HCT116 (cell line): Measurements from ENCODE around the gene SLC25A42. TPM values are rescaled to one million over a fixed set of nuclear protein-coding genes. Genes with fewer than 3 reads are reported as not detected.

Experiments
- ATAC-seq: fragments of 200-7000 bp; cut with Tn5 transposase; 2 replicates; pipeline ENCODE4 v1.9.1; 2020; ENCODE audit warnings: mild to moderate bottlenecking, moderate library complexity
- BruUV-seq: library from RNA; stranded (reverse); fragments of 400-500 nt; replicated peaks from 2 replicates; lab custom pipeline; 2021; lab: Mats Ljungman, UMichigan
- CTCF ChIA-PET: fragments of 300-600 bp; sonication (Branson Sonifier 250); formaldehyde crosslinking; loops from one replicate; lab custom pipeline; 2021; ENCODE audit warnings: antibody characterized with exemption; lab: Charles Lee
- POLR2A ChIA-PET: fragments of 300-600, 350-600 bp; sonication (Branson Sonifier 250); formaldehyde crosslinking; loops from one replicate; lab custom pipeline; 2021; ENCODE audit warnings: antibody characterized with exemption; lab: Charles Lee
- RAD21 ChIA-PET, 2 experiments: fragments of 300-600 bp; sonication (Branson Sonifier 250); formaldehyde crosslinking; loops; one replicate each; lab custom pipeline; 2023; ENCODE audit warnings: low total read pairs in 2 of 2; ENCODE audit not compliant: uncharacterized antibody in 2 of 2, unreplicated experiment in 2 of 2, low non-redundant PET in 1 of 2; lab: Charles Lee
- DNase-seq: peaks from one replicate; pipeline ENCODE4 v3.0.0-alpha.2; 2010; ENCODE audit warnings: low read depth, low spot score
- H2AFZ ChIP-seq: fragments of 200-600 bp; shearing (Covaris generic), sonication (generic); 2 replicates; pipeline ENCODE4 v1.6.1; 2017; ENCODE audit warnings: low read depth, mixed run types, mixed read lengths, antibody characterized with exemption, low read length; ENCODE audit not compliant: poor library complexity, severe bottlenecking
- H3K27ac ChIP-seq: 2 replicates; pipeline ENCODE4 v1.5.1; 2012; ENCODE audit warnings: low read depth, low read length
- H3K27me3 ChIP-seq: fragments of 200-600 bp; sonication (generic); 2 replicates; pipeline ENCODE4 v1.6.1; 2016; ENCODE audit warnings: mixed run types, low read length, mixed read lengths; ENCODE audit not compliant: insufficient read depth
- H3K36me3 ChIP-seq, 2 experiments: fragments of 200-500 bp in 1 of 2; fragments of 200-600 bp in 1 of 2; sonication (Bioruptor generic) in 1 of 2; sonication (generic) in 1 of 2; 2 replicates each; pipeline versions ENCODE4 v1.5.1 to v1.6.1; 2014 to 2016; ENCODE audit warnings: low read length in 2 of 2, inconsistent platforms in 1 of 2, mixed read lengths in 1 of 2, mixed run types in 1 of 2; ENCODE audit not compliant: insufficient read depth in 2 of 2, control insufficient read depth in 1 of 2
- H3K4me1 ChIP-seq, 2 experiments: fragments of 200-600 bp in 1 of 2; sonication (generic) in 1 of 2; 2 replicates each; pipeline versions ENCODE4 v1.5.1 to v1.6.1; 2012 to 2017; ENCODE audit warnings: low read length in 2 of 2, inconsistent platforms in 1 of 2, mild to moderate bottlenecking in 1 of 2, mixed read lengths in 1 of 2, mixed run types in 1 of 2, moderate library complexity in 1 of 2; ENCODE audit not compliant: insufficient read depth in 2 of 2, control insufficient read depth in 1 of 2
- H3K4me2 ChIP-seq: fragments of 200-600 bp; sonication (generic); 2 replicates; pipeline ENCODE4 v1.6.1; 2017; ENCODE audit warnings: mixed run types, low read length, mixed read lengths
- H3K4me3 ChIP-seq, 2 experiments: fragments of 200-600 bp in 1 of 2; sonication (generic) in 1 of 2; replicated peaks in 1 of 2; 2 replicates each; pipeline ENCODE4 v1.5.1; 2011 to 2016; ENCODE audit warnings: low read length in 2 of 2, control low read depth in 1 of 2, low read depth in 1 of 2, mild to moderate bottlenecking in 1 of 2, mixed read lengths in 1 of 2, mixed run types in 1 of 2
- H3K79me2 ChIP-seq: fragments of 200-600 bp; sonication (generic); 2 replicates; pipeline ENCODE4 v1.6.1; 2017; ENCODE audit warnings: mild to moderate bottlenecking, mixed run types, low read length, moderate library complexity, mixed read lengths; ENCODE audit not compliant: insufficient read depth
- H3K9ac ChIP-seq: fragments of 200-600 bp; sonication (generic); 2 replicates; pipeline ENCODE4 v1.6.1; 2016; ENCODE audit warnings: low read length, mixed read lengths
- H3K9me2 ChIP-seq: fragments of 200-600 bp; sonication (generic), shearing (Covaris generic); 2 replicates; pipeline ENCODE4 v1.6.1; 2017; ENCODE audit warnings: mixed run types, mild to moderate bottlenecking, moderate library complexity; ENCODE audit not compliant: insufficient read depth
- H3K9me3 ChIP-seq, 2 experiments: fragments of 200-500 bp in 1 of 2; fragments of 200-600 bp in 1 of 2; sonication (Bioruptor generic) in 1 of 2; sonication (generic) in 1 of 2; 2 replicates each; pipeline ENCODE4 v1.6.1; 2014 to 2017; ENCODE audit warnings: low read length in 2 of 2, mixed read lengths in 2 of 2, inconsistent platforms in 1 of 2, low read depth in 1 of 2, mild to moderate bottlenecking in 1 of 2, mixed run types in 1 of 2, moderate library complexity in 1 of 2; ENCODE audit not compliant: control insufficient read depth in 1 of 2, insufficient read depth in 1 of 2
- H4K20me1 ChIP-seq: fragments of 200-600 bp; sonication (generic), shearing (Covaris generic); 2 replicates; pipeline ENCODE4 v1.6.1; 2017; ENCODE audit warnings: mixed run types, mild to moderate bottlenecking, moderate library complexity; ENCODE audit not compliant: insufficient read depth
- ATF3 ChIP-seq: IDR thresholded peaks from 2 replicates; pipeline ENCODE4 v1.6.1; 2012
- CTCF ChIP-seq, 3 experiments: fragments of 200-600 bp in 1 of 3; sonication (generic) in 1 of 3; IDR thresholded peaks in 2 of 3; conservative IDR thresholded peaks in 1 of 3; 2 replicates each; pipeline ENCODE4 v1.5.1; 2012 to 2017; ENCODE audit warnings: low read depth in 2 of 3, low read length in 2 of 3, antibody characterized with exemption in 1 of 3, borderline replicate concordance in 1 of 3, control low read depth in 1 of 3, mild to moderate bottlenecking in 1 of 3, mixed read lengths in 1 of 3, mixed run types in 1 of 3, moderate library complexity in 1 of 3; ENCODE audit not compliant: insufficient read depth in 1 of 3
- FOSL1 ChIP-seq: IDR thresholded peaks from 2 replicates; pipeline ENCODE4 v1.6.1; 2012; ENCODE audit warnings: low read depth
- POLR2AphosphoS5 ChIP-seq: IDR thresholded peaks from 2 replicates; pipeline ENCODE4 v1.6.1; 2011; ENCODE audit warnings: mild to moderate bottlenecking, low read depth, low read length, moderate library complexity
- SIN3A ChIP-seq: IDR thresholded peaks from 2 replicates; pipeline ENCODE4 v1.6.1; 2012; ENCODE audit warnings: low read depth
- SP1 ChIP-seq: IDR thresholded peaks from 2 replicates; pipeline ENCODE4 v1.6.1; 2012; ENCODE audit warnings: low read depth
- ZNF274 ChIP-seq: fragments of 200-500 bp; sonication (Bioruptor generic); IDR thresholded peaks from 2 replicates; pipeline ENCODE4 v1.6.1; 2014; ENCODE audit warnings: mild to moderate bottlenecking, low read depth, low read length, inconsistent platforms
- intact Hi-C: fragments of 100-400 bp; cut with micrococcal nuclease; formaldehyde crosslinking; loops from 2 replicates; pipeline ENCODE4 v1.10.0; 2022
- total RNA-seq: library from RNA; stranded (reverse); gene quantifications from one replicate; pipeline ENCODE4 v1.2.1, GENCODE V29; 2021; ENCODE audit not compliant: unreplicated experiment

SLC25A42 gene
- total RNA-seq, 1 experiment from 2014 or later, result 10.2 TPM

DNA sequence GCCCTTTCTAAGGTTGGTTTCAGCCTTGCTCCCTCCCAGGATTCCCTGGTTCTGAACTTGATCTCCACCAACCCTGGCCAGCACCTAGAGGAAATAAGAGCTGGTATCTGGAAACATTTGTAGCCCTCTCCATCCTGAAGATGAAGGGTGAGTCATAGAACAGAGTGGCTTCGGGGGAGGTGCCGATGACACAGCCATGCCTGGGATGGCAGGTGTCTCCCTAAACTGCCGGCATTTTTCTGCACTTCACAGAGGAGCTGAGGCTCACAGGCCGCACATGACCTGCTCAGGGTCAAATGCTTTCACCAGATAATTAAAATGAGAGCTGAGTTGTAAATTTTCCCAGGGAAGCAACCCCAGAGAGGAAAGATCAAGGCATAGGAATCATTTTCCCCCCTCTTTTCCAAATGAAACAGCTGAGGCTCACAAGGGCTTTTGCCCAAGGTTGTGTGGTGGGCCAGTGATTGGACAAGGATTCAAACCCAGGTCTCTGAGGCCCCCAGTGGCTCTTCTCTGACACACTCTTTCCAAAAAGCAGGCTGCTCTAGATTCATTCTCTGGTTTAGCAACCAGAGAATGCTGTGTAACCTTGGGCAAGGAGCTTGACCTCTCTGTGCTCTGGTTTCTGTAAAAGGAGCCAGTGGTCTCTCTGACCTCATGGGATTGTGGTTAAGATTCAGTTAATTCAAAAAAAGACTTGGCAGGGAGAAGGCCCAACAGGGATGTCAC lies 1.2 kb upstream of the SLC25A42 start:
- CTCF ChIA-PET, result interaction anchor here (1.1 to 1.9 kb wide), 4 partner anchors 11 to 83 kb away, joined by 3 to 4 read pairs (median 3); no protein-coding TSS in a partner anchor
- Histone ChIP-seq H3K4me2 (peak overlapping the region; percentile 85), H3K4me3 (peak overlapping the region; percentile 43 to 64), H3K4me1 (peaks cover 20 to 32% of the 10 kb centered on the region in 2 experiments), H3K9ac (peak overlapping the region; percentile 57), H4K20me1 (no peaks in the 10 kb centered on the region), H3K27me3 (no peaks in the 10 kb centered on the region), H2AFZ (no peak overlapping the region), H3K27ac (peak overlapping the region; percentile 47), H3K9me3 (no peaks in the 10 kb centered on the region), H3K9me2 (no peaks in the 10 kb centered on the region), H3K36me3 (peaks cover 0 to 15% of the 10 kb centered on the region in 2 experiments; a peak in 1 of 4 replicates), H3K79me2 (no peaks in the 10 kb centered on the region)
- DNase-seq (no peak), ATAC-seq (no peak)
- RAD21 ChIA-PET, result interaction anchor here in 1 of 2 experiments (0.7 kb wide), 1 partner anchor 37 kb away, joined by 3 read pairs; no protein-coding TSS in a partner anchor
- TSS peak; percentile 62 for BruUV-seq
- no peak for TF ChIP-seq POLR2AphosphoS5
- no peak for TF ChIP-seq SP1
- TF ChIP-seq SIN3A, result no peak
- POLR2A ChIA-PET, result interaction anchor here (1.4 kb wide), 1 partner anchor 53 kb away, joined by 3 read pairs; no protein-coding TSS in a partner anchor
- intact Hi-C loops, result loop anchor here (2.0 kb wide), 1 partner anchor 36 kb away; no protein-coding TSS in a partner anchor

GRCh38 chr19:19064098-19064722 lies 416 bp downstream of the SLC25A42 start:
- H3K4me1 ChIP-seq, result peaks cover 20 to 32% of the 10 kb centered on the region in 2 experiments
- no peak; the same call in 1 of the 2 replicates for ATAC-seq
- H3K27me3 ChIP-seq, result no peaks in the 10 kb centered on the region
- peak overlapping the region; percentile 47; the same call in 1 of the 2 replicates for H3K27ac ChIP-seq
- no peaks in the 10 kb centered on the region for H3K9me3 ChIP-seq
- CTCF ChIA-PET, result interaction anchor here (1.3 kb wide), 1 partner anchor 82 kb away, joined by 3 read pairs; no protein-coding TSS in a partner anchor
- no peaks in the 10 kb centered on the region for H3K79me2 ChIP-seq
- peak overlapping the region; percentile 57 for H3K9ac ChIP-seq
- no peaks in the 10 kb centered on the region for H4K20me1 ChIP-seq
- H3K4me3 ChIP-seq, result peak overlapping the region; percentile 64 to 66
- no peak for DNase-seq
- BruUV-seq, result no TSS peak
- intact Hi-C loops, result no loop called here
- POLR2A ChIA-PET, result interaction anchor here (0.6 to 1.4 kb wide), 2 partner anchors 52 to 338 kb away, joined by 3 to 4 read pairs; no protein-coding TSS in a partner anchor
- peak overlapping the region; percentile 85 for H3K4me2 ChIP-seq
- no peaks in the 10 kb centered on the region for H3K9me2 ChIP-seq
- RAD21 ChIA-PET, result no interaction called here
- TF ChIP-seq ZNF274 (no peak), CTCF (IDR thresholded peaks at IDR 0.05 in 2 of 3, conservative IDR thresholded peaks at IDR 0.05 in 1 of 3; ENCODE audit: borderline replicate concordance in 1 of 3, insufficient read depth in 1 of 3, low read depth in 2 of 3, low read length in 2 of 3) (0 out of 6 replicates have a peak, but pooled peaks of 1 of the 3 experiments have one; percentile 19), FOSL1 (no peak), ATF3 (no peak)
- peaks cover 0 to 4% of the 10 kb centered on the region in 2 experiments; a peak in 1 of 4 replicates for H3K36me3 ChIP-seq
- H2AFZ ChIP-seq, result no peak overlapping the region
